ENCODE results near the gene FAM83C.

FAM83C gene

DNA sequence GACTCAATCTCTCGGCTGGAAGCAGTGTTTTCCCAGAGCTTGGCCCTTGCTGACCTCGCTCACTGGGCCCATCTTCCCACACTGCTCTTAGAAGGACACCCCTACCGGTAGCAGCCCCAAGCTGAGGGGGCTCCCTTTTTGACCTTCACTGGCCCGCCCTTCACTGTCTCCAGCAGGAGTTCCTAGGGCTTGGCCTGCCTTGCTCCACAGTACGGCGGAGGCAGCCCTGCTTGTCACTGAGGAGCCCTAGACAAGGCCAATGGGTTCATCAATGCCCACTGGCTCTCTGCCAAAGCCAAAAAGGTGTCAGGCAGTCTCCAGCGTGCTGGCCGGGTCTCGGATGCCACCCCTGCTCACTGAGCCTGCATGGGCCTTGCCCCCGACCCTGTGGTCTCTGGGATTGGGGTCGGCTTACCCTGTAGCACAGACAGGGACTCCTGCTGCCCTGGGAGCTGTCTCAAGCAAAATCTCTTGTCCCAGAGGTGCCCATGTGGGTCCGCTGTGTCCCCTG, 16.4 kb downstream of the FAM83C start:
- TF ChIP-seq ZFX (IDR thresholded peaks at IDR 0.05; ENCODE audit: borderline replicate concordance) = no peak
- TF ChIP-seq, protein P1, sequence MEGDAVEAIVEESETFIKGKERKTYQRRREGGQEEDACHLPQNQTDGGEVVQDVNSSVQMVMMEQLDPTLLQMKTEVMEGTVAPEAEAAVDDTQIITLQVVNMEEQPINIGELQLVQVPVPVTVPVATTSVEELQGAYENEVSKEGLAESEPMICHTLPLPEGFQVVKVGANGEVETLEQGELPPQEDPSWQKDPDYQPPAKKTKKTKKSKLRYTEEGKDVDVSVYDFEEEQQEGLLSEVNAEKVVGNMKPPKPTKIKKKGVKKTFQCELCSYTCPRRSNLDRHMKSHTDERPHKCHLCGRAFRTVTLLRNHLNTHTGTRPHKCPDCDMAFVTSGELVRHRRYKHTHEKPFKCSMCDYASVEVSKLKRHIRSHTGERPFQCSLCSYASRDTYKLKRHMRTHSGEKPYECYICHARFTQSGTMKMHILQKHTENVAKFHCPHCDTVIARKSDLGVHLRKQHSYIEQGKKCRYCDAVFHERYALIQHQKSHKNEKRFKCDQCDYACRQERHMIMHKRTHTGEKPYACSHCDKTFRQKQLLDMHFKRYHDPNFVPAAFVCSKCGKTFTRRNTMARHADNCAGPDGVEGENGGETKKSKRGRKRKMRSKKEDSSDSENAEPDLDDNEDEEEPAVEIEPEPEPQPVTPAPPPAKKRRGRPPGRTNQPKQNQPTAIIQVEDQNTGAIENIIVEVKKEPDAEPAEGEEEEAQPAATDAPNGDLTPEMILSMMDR (IDR thresholded peaks at IDR 0.05) = no peak
- peak overlapping the region; percentile 87 for H3K27ac ChIP-seq

- TF ChIP-seq ZFX (IDR thresholded peaks at IDR 0.05; ENCODE audit: borderline replicate concordance) = no peak
- TF ChIP-seq, protein P1 (IDR thresholded peaks at IDR 0.05) = no peak
- H3K27ac ChIP-seq = no peak overlapping the region
Observed at GRCh38 chr20:35274172-35275092, 17.8 kb downstream of the FAM83C start.

GRCh38 chr20:35273449-35274171, 18.6 kb downstream of the FAM83C start:
- no peak overlapping the region for H3K27ac ChIP-seq
- TF ChIP-seq, protein P1 (IDR thresholded peaks at IDR 0.05) = no peak
- TF ChIP-seq ZFX (IDR thresholded peaks at IDR 0.05; ENCODE audit: borderline replicate concordance) = no peak

GRCh38 chr20:35271904-35272303, 20.3 kb downstream of the FAM83C start:
- TF ChIP-seq, protein P1 (IDR thresholded peaks at IDR 0.05) = no peak
- TF ChIP-seq ZFX (IDR thresholded peaks at IDR 0.05; ENCODE audit: borderline replicate concordance) = no peak
- no peak overlapping the region for H3K27ac ChIP-seq

DNA sequence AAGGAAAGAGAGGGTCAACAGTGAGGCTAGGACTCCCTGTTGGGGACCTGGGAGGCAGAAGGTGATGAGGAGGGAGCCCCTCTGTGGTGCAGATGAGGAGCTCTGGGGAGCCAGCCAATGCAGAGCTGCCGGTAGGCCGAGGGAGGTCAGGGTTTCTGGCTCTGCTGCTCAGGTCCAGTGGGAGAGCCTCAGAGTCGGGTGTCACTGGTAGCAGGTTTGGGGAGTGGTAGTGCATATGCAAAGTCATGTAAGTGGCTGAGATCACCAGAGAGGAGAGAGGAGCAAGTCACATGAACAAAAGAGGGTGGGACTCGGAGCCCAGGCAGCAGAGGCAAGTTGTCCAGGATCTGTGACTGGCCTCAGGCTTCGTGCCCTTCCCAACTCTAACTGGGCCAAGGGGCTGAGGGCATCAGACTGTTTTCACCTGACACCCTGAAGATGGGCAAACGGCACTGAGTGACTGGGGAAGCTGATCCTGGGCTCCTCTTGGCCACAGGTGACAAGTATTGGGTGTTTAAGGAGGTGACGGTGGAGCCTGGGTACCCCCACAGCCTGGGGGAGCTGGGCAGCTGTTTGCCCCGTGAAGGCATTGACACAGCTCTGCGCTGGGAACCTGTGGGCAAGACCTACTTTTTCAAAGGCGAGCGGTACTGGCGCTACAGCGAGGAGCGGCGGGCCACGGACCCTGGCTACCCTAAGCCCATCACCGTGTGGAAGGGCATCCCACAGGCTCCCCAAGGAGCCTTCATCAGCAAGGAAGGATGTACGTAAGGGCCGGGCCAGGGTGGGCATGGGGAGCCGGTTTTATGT, 20.9 kb downstream of the FAM83C start:
- TF ChIP-seq ZFX (IDR thresholded peaks at IDR 0.05; ENCODE audit: borderline replicate concordance) = no peak
- TF ChIP-seq, protein P1 (IDR thresholded peaks at IDR 0.05) = no peak
- H3K27ac ChIP-seq = no peak overlapping the region

- TF ChIP-seq ZFX (IDR thresholded peaks at IDR 0.05; ENCODE audit: borderline replicate concordance) = no peak
- H3K27ac ChIP-seq = no peak overlapping the region
Observed at GRCh38 chr20:35270021-35270902, 22.0 kb downstream of the FAM83C start.
